Activated CD4-positive, alpha-beta T cell treated with anti-CD3 and anti-CD28 coated beads, Interleukin-2, amount 10 ng/mL, durations not matched to agents 24 days and 14 days (primary cell): ENCODE results near the gene KIF21B. TPM values are rescaled to one million over a fixed set of nuclear protein-coding genes. Genes with fewer than 3 reads are reported as not detected.

Experiments used
- DNase-seq: peaks from one replicate; pipeline ENCODE4 v3.0.0; 2022
- H3K27ac Mint-ChIP-seq: one replicate; pipeline ENCODE4 v1.8.0; 2022; ENCODE audit warnings: mild to moderate bottlenecking, mixed read lengths
- H3K27me3 Mint-ChIP-seq: one replicate; pipeline ENCODE4 v1.8.0; 2022; ENCODE audit warnings: mixed read lengths
- H3K36me3 Mint-ChIP-seq: one replicate; pipeline ENCODE4 v1.8.0; 2022; ENCODE audit warnings: low read depth, mild to moderate bottlenecking, mixed read lengths
- H3K4me1 Mint-ChIP-seq: one replicate; pipeline ENCODE4 v1.8.0; 2021; ENCODE audit warnings: mixed read lengths
- H3K4me3 Mint-ChIP-seq: one replicate; pipeline ENCODE4 v1.8.0; 2022; ENCODE audit warnings: mild to moderate bottlenecking, moderate library complexity, mixed read lengths
- H3K9me3 Mint-ChIP-seq: one replicate; pipeline ENCODE4 v1.8.0; 2021; ENCODE audit warnings: mixed read lengths
- intact Hi-C: fragments of 100-400 bp; cut with micrococcal nuclease; formaldehyde crosslinking; loops from one replicate; pipeline ENCODE4 v1.15.1; 2023
- total RNA-seq: library from RNA; stranded (reverse); gene quantifications from 2 replicates; pipeline ENCODE4 v1.2.3, GENCODE V29; 2022

The KIF21B gene
- total RNA-seq, 1 donor from 2014 or later, result 49.3 TPM

GRCh38 chr1:201038186-201038876, 14.8 kb upstream of the KIF21B start:
- no peaks in the 10 kb centered on the region for H3K36me3 Mint-ChIP-seq
- DNase-seq, result no peak
- no peak overlapping the region for H3K4me3 Mint-ChIP-seq
- no peak overlapping the region for H3K27ac Mint-ChIP-seq
- intact Hi-C loops, result no loop called here
- H3K4me1 Mint-ChIP-seq, result peaks cover 3% of the 10 kb centered on the region
- peaks cover 4% of the 10 kb centered on the region for H3K27me3 Mint-ChIP-seq
- no peaks in the 10 kb centered on the region for H3K9me3 Mint-ChIP-seq

- Mint-ChIP-seq H3K36me3 (no peaks in the 10 kb centered on the region), H3K4me1 (no peaks in the 10 kb centered on the region), H3K4me3 (no peak overlapping the region), H3K27ac (no peak overlapping the region), H3K9me3 (no peaks in the 10 kb centered on the region), H3K27me3 (no peaks in the 10 kb centered on the region)
- no peak for DNase-seq
- intact Hi-C loops, result no loop called here
Measured at GRCh38 chr1:201036188-201036842, 12.8 kb upstream of the KIF21B start.

- Mint-ChIP-seq H3K27me3 (no peaks in the 10 kb centered on the region), H3K36me3 (no peaks in the 10 kb centered on the region), H3K4me3 (no peak overlapping the region), H3K27ac (no peak overlapping the region), H3K4me1 (no peaks in the 10 kb centered on the region), H3K9me3 (no peaks in the 10 kb centered on the region)
- intact Hi-C loops, result no loop called here
- no peak for DNase-seq
Measured at GRCh38 chr1:201034671-201035070, 11.2 kb upstream of the KIF21B start.

GRCh38 chr1:201032408-201032807, 8.9 kb upstream of the KIF21B start:
- H3K36me3 Mint-ChIP-seq, result no peaks in the 10 kb centered on the region
- H3K27me3 Mint-ChIP-seq, result no peaks in the 10 kb centered on the region
- DNase-seq, result no peak
- no peaks in the 10 kb centered on the region for H3K9me3 Mint-ChIP-seq
- H3K4me1 Mint-ChIP-seq, result peaks cover 6% of the 10 kb centered on the region
- intact Hi-C loops, result no loop called here
- no peak overlapping the region for H3K27ac Mint-ChIP-seq
- H3K4me3 Mint-ChIP-seq, result no peak overlapping the region

- Mint-ChIP-seq H3K4me1 (peaks cover 37% of the 10 kb centered on the region), H3K9me3 (no peaks in the 10 kb centered on the region), H3K27me3 (no peaks in the 10 kb centered on the region), H3K36me3 (no peaks in the 10 kb centered on the region), H3K27ac (no peak overlapping the region), H3K4me3 (no peak overlapping the region)
- intact Hi-C loops, result no loop called here
- no peak for DNase-seq
Measured at GRCh38 chr1:201028461-201028889, 5.0 kb upstream of the KIF21B start.

- intact Hi-C loops, result no loop called here
- peaks cover 44% of the 10 kb centered on the region for H3K4me1 Mint-ChIP-seq
- H3K27ac Mint-ChIP-seq, result no peak overlapping the region
- H3K4me3 Mint-ChIP-seq, result peak overlapping the region; percentile 48
- H3K9me3 Mint-ChIP-seq, result no peaks in the 10 kb centered on the region
- no peaks in the 10 kb centered on the region for H3K27me3 Mint-ChIP-seq
- H3K36me3 Mint-ChIP-seq, result peaks cover 6% of the 10 kb centered on the region
- DNase-seq, result no peak
Measured at GRCh38 chr1:201026836-201027235, 3.3 kb upstream of the KIF21B start.

GRCh38 chr1:201026234-201026633, 2.7 kb upstream of the KIF21B start:
- DNase-seq, result no peak
- Mint-ChIP-seq H3K27ac (peak overlapping the region; percentile 74), H3K9me3 (no peaks in the 10 kb centered on the region), H3K36me3 (peaks cover 7% of the 10 kb centered on the region), H3K4me1 (peaks cover 49% of the 10 kb centered on the region), H3K27me3 (no peaks in the 10 kb centered on the region), H3K4me3 (peak overlapping the region; percentile 66)
- intact Hi-C loops, result no loop called here

GRCh38 chr1:201025571-201026002, 2.1 kb upstream of the KIF21B start:
- Mint-ChIP-seq H3K36me3 (peaks cover 7% of the 10 kb centered on the region), H3K9me3 (no peaks in the 10 kb centered on the region), H3K27ac (peak overlapping the region; percentile 70), H3K4me1 (peaks cover 53% of the 10 kb centered on the region), H3K27me3 (no peaks in the 10 kb centered on the region), H3K4me3 (peak overlapping the region; percentile 66)
- intact Hi-C loops, result loop anchor here (2.0 kb wide), 1 partner anchor 17 kb away; no protein-coding TSS in a partner anchor
- DNase-seq, result peak; percentile 71

- peaks cover 7% of the 10 kb centered on the region for H3K36me3 Mint-ChIP-seq
- peak overlapping the region; percentile 66 for H3K4me3 Mint-ChIP-seq
- intact Hi-C loops, result loop anchor here (2.0 to 5.0 kb wide), 4 partner anchors 18 to 402 kb away; partner anchors contain the start of genes DDX59 and KIF14
- no peak overlapping the region for H3K27ac Mint-ChIP-seq
- DNase-seq, result no peak
- peaks cover 63% of the 10 kb centered on the region for H3K4me1 Mint-ChIP-seq
- no peaks in the 10 kb centered on the region for H3K27me3 Mint-ChIP-seq
- H3K9me3 Mint-ChIP-seq, result no peaks in the 10 kb centered on the region
Measured at GRCh38 chr1:201024625-201024998, 1.1 kb upstream of the KIF21B start.

GRCh38 chr1:201023920-201024624, 558 bp upstream of the KIF21B start:
- no peak for DNase-seq
- peak overlapping the region; percentile 34 for H3K27ac Mint-ChIP-seq
- intact Hi-C loops, result loop anchor here (2.0 to 5.0 kb wide), 4 partner anchors 19 to 402 kb away; partner anchors contain the start of genes DDX59 and KIF14
- H3K27me3 Mint-ChIP-seq, result no peaks in the 10 kb centered on the region
- peaks cover 10% of the 10 kb centered on the region for H3K36me3 Mint-ChIP-seq
- H3K9me3 Mint-ChIP-seq, result no peaks in the 10 kb centered on the region
- peaks cover 68% of the 10 kb centered on the region for H3K4me1 Mint-ChIP-seq
- H3K4me3 Mint-ChIP-seq, result peak overlapping the region; percentile 64

- peak; percentile 81 for DNase-seq
- peak overlapping the region; percentile 90 for H3K4me3 Mint-ChIP-seq
- no peaks in the 10 kb centered on the region for H3K27me3 Mint-ChIP-seq
- H3K4me1 Mint-ChIP-seq, result peaks cover 73% of the 10 kb centered on the region
- H3K36me3 Mint-ChIP-seq, result peaks cover 10% of the 10 kb centered on the region
- intact Hi-C loops, result loop anchor here (5.0 kb wide), 3 partner anchors 149 to 401 kb away; partner anchors contain the start of genes DDX59 and KIF14
- no peaks in the 10 kb centered on the region for H3K9me3 Mint-ChIP-seq
- peak overlapping the region; percentile 97 for H3K27ac Mint-ChIP-seq
Measured at GRCh38 chr1:201022820-201023516, 546 bp downstream of the KIF21B start.

GRCh38 chr1:201022493-201022819, 1.1 kb downstream of the KIF21B start:
- intact Hi-C loops, result loop anchor here (5.0 kb wide), 3 partner anchors 150 to 400 kb away; partner anchors contain the start of genes DDX59 and KIF14
- Mint-ChIP-seq H3K27me3 (no peaks in the 10 kb centered on the region), H3K36me3 (peaks cover 10% of the 10 kb centered on the region), H3K4me3 (peak overlapping the region; percentile 90), H3K4me1 (peaks cover 74% of the 10 kb centered on the region), H3K27ac (peak overlapping the region; percentile 97), H3K9me3 (no peaks in the 10 kb centered on the region)
- peak; percentile 71 for DNase-seq
